ENCODE data around the gene KCNH8.

KCNH8 gene

DNA sequence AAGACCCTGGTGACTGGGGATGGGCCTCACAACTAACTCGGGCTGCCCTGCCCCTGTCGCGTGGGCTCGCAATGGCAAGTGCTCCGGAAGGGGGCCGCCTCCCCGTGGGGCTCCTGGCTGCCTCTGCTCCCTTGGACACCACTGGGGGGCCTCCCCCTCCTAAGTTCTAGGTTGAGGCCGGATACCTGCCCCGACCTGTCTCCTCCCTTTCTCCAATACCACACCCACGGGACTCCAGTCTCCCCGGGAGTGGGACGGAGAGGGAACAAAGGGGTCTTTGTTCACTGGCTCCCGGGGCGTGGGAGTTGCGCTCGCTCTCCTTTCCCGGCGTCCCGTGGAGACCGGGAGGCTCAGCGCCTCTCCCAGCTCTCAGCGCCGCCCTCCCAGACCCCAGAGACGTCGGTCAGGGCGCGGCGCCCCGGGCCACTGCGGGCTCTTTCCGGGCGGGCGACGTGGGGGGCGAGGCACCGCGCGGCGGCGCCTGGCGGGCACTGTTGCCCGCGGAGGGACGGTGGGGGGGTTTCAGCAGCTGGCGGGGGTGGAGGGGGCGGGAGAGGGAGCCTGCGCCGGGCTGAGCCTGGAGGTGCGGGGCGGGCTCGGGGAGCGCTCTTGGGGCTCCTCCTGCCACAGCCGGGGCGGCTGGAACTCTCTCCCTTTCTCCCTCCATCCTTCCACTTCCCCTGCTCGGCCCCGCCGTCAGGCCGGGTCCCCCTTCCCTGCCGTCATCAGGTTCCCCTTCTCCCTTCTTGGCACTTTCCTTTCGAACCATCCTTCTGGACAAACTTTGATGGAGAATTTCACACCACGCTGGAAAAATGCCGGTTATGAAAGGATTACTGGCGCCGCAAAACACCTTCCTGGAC lies at the start of gene KCNH8:
KCNH8 (plus strand) TSS at position 606 of the 863 bp plus-strand sequence; CDS start at position 816, 210 bp downstream.
- DNase-seq, result peak; percentile 20

DNA sequence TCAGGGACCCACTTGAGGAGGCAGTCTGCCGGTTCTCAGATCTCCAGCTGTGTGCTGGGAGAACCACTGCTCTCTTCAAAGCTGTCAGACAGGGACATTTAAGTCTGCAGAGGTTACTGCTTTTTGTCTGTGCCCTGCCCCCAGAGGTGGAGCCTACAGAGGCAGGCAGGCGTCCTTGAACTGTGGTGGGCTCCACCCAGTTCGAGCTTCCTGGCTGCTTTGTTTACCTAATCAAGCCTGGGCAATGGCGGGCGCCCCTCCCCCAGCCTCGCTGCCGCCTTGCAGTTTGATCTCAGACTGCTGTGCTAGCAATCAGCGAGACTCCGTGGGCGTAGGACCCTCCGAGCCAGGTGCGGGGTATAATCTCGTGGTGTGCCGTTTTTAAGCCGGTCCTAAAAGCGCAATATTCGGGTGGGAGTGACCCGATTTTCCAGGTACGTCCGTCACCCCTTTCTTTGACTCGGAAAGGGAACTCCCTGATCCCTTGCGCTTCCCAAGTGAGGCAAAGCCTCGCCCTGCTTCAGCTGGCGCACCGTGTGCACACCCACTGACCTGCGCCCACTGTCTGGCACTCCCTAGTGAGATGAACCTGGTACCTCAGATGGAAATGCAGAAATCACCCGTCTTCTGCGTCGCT lies 45.5 kb upstream of the KCNH8 start:
- peak; percentile 19 for DNase-seq

DNA sequence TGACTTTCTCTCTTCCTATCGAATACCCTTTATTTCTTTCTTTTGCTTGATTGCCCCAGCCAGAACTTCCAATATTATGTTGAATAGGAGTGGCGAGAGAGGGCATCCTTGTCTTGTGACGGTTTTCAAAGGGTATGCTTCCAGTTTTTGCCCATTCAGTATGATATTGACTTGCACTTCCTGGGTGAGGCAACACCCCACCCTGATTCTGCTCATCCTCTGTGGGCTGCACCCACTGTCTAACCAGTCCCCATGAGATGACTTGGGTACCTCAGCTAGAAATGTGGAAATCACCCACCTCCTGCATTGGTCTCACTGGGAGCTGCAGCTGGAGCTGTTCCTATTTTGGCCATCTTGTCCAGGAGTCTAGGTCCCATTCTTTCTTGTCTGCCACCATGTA lies 44.8 kb upstream of the KCNH8 start:
- no peak for DNase-seq

DNA sequence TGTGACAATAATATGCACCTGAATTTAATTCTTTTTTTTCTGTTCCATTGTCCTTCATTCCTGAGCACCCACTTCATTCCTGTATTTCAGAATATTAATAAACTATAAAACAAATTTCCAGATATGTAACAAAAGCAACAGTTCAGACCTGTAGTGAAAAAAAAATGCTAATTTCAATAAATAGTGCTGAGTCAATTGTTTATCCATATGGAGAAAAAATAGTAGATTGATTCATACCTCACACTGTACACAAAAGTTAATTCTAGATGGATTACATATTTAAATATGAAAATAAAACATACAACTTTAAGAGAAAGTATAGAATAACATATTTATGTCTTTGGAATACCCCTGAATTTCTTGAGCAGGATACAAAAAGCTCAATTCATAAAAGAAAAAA lies 43.9 kb upstream of the KCNH8 start:
- DNase-seq, result no peak

DNA sequence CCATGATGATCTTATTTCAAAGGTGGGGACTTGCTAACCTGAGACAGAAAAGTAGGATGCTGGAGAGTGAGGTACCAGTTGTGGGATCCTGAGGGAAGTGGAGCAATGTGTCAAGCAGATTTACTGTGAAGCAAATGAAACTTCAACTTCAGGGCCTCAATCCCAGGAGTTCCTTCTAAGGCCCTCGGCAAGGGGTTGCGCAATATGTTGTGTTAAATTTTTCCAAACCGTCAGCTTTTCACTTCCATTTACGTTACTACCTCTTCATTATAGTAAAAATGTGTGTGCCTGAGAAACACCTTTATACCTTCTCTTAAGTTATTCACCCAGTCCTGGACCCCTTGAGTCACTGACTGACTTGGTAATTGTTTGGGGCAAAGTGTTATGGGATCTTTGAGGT lies 42.5 kb upstream of the KCNH8 start:
- no peak for DNase-seq

DNA sequence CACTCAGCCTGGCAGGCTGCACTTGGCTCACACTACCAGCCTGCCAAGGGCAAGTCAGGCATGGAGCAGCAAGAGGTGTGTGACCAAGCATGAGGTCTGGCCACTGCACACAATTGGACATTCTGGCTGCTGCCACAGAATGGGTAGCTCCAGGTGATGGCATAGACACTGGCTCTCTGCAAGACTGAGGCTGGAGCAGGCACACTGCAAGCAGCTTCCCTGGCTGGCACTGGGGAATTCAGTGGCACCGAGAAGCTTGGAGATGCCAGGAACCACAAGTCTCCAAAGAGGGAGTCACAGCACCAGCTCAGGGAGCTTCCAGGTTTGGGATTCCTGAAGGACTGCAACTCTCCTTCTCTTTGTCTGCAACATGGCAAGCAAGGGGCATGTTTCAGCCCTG lies 42.0 kb upstream of the KCNH8 start:
- DNase-seq, result no peak

DNA sequence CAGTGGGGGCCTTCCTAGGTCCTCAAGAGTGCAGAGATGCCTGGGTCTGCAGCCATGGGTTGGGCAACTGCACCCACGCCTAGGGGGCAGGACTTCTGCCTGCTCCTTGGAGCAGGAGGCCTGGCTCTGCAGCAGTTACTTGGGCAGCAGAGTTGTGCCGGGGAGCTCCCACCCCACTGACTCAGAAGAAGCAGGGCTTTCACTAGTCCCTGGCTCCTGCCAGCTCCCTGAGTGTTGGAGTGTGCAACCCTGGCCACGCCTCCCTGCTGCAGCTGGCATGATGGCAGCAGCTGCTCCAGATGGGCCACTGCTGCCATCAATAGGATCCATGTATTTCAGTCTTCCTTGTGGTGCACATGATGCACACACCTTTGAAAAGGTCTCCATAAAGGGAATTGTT lies 40.6 kb upstream of the KCNH8 start:
- no peak for DNase-seq

DNA sequence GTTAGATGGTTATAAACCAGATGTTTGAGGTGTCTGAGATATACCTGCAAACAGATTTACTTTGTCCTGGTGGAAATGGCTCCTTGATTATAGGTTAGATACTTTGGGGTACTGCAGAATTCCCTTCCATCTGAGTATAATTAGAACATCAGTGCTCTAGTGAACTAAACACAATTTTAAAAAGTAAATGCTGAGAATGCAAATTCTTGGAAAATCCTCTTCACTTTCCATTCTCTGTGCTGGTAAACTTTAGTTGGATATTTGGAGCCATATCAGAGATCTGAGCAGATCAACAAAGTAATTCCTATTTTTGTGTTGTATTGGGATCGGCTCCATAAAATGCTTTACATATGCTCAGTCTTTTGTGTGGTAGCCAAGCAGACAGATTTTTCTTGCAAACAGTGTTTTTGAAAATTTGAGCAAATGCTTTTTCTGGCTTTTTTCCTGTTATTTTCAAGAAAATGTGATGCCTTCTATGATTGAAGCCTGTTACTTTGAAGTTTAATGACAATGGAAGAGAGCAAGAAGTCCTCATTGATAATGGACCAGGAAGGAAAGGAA lies 37.9 kb upstream of the KCNH8 start:
- no peak for DNase-seq

DNA sequence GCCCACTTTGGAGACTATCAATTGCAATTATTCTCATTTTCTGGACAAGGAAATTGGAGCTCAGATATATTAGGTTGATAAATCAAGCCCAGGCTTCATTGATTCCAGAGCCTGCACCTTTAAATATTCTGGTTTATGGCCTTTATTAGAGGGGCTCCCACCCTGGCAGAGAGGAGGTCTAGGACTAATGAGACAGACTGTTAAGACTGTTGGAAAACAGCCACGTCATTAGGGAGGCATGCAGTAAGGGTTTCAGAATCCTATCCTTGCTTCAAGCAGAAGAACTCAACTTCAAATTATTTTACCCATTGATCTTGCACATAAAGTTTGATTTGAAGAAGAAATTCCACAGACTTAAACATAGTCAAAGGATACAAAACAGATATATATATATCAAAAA lies 33.8 kb upstream of the KCNH8 start:
- DNase-seq, result no peak

DNA sequence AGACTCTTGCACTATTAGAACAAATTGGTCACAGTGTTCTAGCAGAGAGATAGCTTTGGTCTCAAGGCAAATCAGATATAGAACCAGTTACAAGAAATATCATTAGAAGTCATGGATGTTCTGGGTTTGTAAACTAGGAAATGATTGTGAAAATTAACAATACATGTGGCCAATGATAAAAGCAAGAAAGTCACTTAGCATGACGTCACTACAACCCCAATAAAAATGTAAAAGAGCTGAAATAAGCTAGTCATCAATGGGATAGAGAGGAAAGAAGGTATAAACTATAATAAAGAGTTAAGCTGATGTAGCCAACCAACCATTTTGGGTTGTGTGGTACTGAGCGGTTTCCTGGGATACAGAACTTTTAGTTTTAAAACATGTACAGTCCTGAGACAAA lies 32.1 kb upstream of the KCNH8 start:
- no peak for DNase-seq

DNA sequence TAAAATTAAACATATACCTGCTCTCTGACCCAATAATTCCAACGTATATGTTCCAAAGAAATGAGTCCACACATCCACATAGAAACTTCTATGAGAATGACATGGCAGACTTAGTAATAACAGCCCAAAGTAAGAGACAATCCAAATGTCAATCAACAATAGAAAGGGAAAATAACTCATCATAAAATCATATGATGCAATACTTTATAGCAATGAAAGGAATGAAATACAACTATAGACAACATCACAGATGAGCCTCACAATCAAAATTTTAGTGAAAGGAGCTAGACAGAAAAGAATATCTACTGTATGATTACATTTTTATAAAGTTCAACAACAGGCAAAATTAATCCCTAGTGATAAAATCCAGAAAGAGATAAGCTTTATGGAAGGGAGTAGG lies 23.6 kb upstream of the KCNH8 start:
- no peak for DNase-seq

DNA sequence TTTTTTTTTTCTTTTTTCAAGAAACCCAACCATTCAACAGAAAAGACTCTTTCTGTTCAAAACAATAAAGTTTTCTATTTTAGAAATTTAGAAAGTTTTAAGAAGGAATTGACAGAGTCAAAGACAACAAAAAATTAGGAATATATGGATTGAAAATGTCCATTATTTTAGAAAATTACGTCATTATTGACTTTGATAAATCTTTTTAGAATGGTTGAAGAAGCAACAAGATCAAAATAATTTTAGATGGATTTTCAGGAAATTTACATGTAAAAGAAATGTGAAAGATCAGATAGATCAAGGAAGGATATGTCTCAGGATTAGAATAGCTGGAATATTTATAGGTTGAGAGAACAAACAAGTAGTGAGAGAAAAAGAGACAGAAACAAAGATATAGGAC lies 8.4 kb upstream of the KCNH8 start:
- no peak for DNase-seq

DNA sequence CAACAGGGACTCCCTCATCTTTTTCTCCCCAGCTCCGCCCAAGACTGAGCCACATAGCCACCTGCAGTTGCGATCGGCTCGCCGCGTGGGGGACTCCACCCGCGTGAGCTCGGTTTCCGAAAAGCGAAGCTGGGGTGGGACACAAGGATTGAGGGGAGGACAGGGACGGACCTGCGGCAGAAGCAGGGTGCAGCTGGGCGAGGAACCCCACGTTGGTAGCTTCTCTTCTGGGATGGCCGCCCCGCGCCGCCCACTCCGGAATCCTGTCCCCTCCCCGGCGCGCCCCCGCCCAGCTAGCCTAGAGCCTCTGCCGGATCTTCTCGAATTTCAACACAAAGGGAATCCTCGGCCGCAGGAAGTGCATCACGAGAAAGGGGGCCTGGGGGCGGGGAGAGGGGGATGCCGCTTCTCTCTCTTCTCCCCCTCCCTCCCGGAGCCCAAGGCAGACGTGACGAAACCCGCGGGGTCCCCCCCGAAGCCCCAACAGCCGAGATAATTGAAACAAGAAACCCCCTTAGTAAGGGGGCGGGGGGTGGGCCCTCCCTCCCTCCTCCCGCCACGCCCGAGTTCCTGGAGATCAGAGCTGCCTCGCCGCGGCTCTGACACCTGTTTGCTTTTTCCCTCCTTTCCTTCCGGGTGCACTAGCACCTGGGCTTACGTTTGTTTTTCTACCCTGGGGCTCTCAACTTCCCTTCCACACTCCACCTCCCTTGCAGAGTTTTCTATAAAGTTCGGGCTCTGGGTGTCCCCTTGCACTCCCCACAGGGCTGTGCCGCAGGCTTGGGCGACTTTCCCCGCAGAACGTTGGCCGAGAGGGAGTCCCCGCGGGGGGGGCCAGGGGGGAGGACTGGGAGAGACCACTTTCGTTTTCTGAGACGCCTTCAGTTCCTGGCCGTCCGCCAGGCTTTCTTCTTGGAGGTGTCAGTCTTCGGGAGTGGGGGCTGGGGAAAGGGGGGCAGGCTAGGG lies 1.3 kb upstream of the KCNH8 start:
- DNase-seq, result peak; percentile 67

DNA sequence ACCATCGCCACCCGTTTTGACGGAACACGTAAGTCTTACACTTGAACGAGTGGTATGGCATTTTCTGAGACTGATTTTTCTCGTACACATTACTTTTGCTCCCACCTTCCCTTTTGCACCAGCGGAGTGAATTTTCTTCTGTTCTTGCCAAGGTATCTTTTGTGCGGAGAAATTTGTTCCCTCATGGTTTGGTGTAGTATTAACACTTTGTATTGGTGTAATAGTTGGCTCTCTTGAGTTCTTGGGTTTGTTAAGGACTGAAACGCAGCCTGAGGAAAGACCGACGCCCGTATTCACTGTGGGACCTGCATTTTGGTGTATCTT lies 420 bp downstream of the KCNH8 start:
- no peak for DNase-seq

DNA sequence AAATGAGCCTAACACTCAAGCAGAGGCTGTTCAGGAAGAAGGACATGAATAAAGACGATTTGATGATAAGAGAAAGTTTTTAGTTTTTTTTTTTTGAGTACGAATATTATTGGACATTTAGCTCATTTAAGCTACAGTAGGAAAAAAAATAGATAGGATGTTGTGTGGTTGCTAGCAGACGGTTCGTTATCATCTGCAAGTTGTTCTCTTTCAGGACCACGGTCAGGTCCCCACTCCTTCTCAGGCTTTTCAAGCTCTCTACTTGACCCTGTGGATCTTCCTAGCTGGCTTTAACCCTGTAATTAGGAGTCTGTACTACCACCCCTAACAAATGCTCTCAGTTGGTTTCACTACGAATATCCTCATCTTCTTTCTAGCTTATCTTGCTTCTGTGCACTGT lies 1.1 kb downstream of the KCNH8 start:
- no peak for DNase-seq

DNA sequence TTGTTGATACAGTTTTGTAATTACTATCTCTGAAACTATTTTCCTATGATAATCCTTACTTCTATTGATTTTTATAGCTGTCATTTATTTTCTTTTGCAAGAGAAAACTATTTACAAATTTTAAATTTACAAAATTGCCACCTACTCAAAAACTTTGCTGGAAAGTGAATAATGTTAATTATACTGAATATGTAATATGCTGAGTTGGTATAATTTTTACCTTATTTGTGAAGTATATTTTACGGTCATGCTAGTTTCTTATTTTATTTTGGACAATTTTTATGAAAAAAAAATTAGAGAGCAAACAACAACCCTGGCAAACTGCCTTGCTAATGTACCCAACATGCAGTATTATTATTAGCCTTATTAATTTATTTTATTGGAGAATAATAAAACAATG lies 2.9 kb downstream of the KCNH8 start:
- DNase-seq, result no peak

DNA sequence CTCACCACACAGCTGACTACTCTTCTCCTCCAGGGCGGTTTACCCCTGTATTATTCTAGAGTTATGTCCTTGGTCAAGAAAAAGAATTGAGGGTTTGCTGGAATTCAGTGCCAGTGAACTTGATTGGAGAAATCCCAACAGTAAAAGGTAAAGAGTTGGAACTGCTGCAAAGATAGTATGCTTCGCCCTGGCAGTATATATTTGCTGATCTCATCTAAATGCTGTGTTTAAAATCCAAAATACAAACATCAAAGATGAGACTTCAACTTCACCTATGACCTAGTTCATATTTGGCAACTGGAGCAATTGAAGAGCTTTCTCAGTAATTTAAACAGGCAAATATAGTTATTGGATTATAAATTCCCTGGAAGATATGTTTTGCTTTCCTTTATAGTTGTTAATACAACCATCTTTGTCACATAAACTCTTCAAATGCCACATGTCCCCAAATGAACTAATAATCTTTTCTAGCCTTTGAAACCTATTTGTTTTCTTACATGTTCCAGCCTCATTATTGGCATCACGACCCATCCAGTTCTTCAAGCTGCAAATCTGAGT lies 6.5 kb downstream of the KCNH8 start:
- no peak for DNase-seq

DNA sequence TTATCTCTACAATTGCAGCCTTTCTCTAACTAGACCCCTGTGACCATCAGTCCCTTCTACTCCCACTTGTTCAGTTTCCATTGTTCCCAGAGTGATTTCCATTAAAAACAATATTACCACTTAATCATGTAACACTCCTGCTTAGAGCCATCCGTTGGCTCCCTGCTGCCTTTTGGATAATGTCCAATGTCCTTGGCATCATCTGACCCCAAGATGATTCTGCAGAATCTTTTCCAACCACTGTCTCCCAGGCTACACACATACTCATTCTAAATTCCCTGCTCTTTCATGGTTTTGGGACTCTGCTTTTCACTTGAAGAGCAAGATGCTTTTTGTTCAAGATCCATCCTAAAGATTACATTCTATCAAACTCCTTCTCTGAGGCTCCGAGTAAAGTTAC lies 7.1 kb downstream of the KCNH8 start:
- no peak for DNase-seq

DNA sequence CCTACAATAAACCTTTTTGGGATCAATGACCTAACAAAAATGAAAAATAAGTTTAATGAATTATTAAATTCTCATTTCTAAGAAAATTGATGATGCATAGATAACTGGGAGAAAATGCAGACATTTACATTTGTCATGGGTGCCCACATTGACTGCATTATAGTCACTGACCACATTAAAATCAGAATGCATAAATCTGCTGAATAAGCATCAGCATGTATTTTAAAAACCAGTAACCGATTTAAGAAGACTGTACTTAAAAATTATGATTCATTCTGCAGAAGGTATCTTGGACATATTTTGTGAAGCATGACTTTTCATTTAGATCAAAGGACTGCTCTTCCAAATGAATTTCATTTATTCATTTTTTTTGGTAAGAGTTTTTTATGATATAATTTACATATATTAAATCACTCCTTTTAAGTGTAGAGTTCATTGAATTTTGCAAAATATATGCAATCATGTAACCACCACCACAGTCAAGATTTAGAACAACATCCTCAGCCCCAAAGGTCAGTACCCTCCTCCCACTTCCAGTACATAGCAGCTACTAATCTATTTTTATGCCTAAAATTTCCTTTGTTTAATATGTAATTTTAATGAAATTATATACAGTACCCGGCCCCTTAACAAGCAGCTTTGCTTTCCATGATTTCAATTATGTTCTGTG lies 11.8 kb downstream of the KCNH8 start:
- no peak for DNase-seq

DNA sequence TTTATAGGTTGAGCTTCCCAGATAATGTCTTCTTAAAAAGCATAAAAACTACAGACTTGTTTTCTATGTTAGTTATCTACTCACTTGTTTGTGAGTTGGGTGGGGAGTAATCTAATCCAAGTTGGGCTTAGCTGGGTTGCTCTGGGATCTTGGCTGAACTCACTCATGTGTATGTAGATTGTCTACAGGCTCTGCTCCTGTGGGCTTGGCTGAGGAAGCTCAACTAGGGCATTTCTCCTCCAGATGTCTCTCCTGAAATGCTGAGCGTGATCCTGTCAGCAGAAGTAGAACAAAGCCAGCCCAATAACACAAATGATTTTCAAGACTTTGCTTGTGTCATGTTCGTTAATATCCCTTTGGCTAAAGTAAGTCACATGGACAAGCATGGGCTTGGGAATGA lies 17.3 kb downstream of the KCNH8 start:
- DNase-seq, result no peak

DNA sequence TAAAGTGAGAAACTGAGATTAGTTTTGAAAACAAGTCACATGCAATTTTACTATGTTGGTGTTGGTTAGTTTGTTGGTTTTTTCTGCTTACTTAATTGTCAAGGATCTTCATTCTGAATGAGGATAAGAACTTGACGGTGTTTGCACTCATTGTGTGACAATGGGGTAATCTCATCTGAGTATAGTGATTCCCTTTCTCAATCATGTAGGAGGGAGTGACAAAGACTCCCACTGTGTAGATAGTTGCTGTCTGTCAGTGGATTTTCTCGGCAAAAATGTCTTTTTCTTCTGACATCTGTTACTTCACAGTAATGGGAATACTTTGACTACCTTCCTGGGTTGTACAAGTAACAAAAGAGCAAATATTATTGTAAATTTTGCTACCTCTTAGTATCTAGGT lies 23.5 kb downstream of the KCNH8 start:
- DNase-seq, result no peak

DNA sequence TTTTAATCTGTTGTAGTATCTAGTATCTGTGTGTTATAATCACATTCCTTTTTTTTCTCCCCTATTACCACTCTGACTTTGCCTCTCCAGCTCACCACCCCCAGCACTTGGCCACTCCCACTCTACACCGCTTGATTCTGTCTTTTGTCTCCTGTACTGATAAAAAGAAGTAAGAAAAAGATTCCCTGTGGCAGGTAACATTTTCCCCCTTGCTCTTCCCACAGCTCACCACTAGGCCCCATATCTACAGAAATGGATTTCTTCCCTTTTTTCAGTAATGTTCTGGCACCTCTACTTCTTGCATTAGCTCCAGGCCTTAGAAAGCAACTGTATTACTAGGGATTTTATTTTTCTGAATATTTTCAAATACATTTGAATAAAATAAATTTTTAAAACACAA lies 25.6 kb downstream of the KCNH8 start:
- DNase-seq, result no peak

All from activated T-cell treated with anti-CD3 and anti-CD28 coated beads, Interleukin-2, amount 50 U/mL, for 1 hour (primary cell).